GM18498 (cell line): ENCODE results near the gene TRAF3IP1.
A peak's percentile ranks its signal among the peaks of the same experiment; 100 is the strongest.
"Not testable (repeated sequence)": the region's sequence is repeated elsewhere in the genome, so short reads cannot be mapped to it uniquely, and the experiment has no call there.

Experiments used
- ATAC-seq: cut with Tn5 transposase; IDR thresholded peaks from one replicate; pipeline ENCODE4 v1.9.1; 2021; ENCODE audit warnings: mild to moderate bottlenecking, moderate library complexity; ENCODE audit not compliant: unreplicated experiment

Gene TRAF3IP1

DNA sequence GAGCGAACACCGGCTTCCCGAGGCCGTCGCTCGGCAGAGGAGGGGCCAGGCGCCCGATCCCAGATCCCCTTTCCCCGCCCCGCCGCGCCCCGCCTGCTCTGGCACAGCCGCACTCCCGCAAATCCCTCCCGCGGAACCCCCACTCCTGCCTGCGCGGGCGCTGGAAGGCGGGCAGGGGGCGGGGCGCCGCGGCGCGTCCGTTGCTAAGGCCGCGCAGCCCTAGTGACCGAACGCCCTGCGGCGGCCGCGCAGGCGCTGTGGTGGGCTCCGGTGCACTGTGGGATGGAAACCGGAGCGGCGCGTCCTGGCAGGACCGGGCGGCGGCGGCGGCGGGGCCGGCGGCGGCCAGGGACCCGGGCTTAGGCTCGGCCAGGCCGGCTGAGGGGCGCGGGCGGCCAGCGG is at the start of gene TRAF3IP1:
TSS of gene TRAF3IP1 (plus strand) at position 273 of the 402 bp plus-strand sequence. CDS start 145 bp downstream, outside the sequence.
- ATAC-seq, result peak; percentile 98

- no peak for ATAC-seq
Measured at GRCh38 chr2:238270606-238271005, 49.7 kb upstream of the TRAF3IP1 start.

- ATAC-seq, result no peak
Measured at GRCh38 chr2:238271061-238271554, 49.2 kb upstream of the TRAF3IP1 start.

DNA sequence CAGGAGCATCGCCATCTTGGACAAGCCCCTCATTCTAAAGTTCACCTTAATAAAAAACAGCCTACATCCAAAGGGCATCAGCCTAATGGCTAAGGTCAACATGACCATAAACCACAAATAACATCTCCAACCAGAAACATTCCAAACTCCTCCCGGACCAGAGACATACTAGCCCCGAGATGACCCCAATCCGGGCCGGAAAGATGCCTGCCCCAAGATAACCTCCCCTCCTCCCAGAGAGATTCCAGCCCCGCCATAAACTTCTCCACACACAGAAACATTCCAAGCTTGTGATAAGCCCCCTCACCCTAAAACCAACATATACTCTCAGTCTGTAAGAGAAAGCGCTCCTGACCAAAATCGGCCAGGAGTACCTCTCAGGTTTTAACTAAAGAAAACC is 48.6 kb upstream of the TRAF3IP1 start:
- ATAC-seq, result not testable (repeated sequence)

DNA sequence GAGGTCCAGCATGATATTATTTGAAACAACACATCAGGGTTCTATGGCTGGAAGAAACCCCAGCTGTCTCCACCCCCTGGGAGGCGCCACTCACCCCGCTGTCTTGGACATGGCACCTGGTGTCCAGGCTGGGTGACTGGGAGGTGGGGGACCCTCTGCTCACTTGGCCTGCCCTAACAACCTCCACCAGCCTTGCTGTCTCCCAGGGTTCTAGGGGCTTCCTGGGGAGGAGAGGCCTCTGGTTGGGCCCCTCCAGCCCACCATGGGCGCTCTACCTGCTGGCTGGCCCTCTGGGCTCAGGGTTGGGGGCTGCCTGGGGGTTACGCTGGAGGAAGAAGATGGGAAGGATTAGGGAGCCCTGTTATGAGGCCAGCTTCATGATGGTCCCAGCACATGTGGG is 48.2 kb upstream of the TRAF3IP1 start:
- no peak for ATAC-seq

- not testable (repeated sequence) for ATAC-seq
Measured at GRCh38 chr2:238273433-238273832, 46.9 kb upstream of the TRAF3IP1 start.

DNA sequence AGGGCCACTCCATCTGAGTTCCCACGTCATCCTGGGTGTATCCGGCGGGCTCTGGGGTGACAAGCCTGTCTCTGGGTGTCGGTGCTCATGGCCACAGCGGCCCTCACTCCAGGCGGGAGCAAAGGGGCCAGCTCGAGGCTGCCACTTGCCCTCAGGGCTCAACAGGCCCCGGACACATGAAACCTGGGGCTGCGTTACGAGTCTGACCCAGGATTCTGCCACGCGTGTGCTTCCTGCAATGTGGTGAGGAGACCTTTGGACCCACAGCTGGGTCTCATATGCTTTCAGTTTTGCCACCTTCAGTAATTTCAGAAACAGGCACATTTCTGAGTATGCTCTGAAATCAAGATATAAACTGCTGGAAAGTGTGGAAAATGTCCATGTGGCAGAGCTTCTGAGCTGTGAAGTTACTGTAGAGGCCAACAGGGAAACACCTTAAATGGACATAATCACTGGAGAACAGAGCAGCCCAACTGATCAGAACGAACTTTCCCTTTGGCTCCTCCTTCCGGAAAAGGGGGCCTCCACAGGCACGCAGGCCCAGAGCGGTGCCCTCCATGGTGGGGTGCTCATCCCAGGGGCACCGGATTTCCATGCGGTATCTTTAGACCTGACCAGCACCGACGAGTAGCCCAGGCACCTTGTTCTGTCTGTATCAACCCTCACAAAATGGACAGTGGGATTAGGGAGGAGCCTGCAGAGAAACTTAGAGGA is 46.0 kb upstream of the TRAF3IP1 start:
- ATAC-seq, result no peak

DNA sequence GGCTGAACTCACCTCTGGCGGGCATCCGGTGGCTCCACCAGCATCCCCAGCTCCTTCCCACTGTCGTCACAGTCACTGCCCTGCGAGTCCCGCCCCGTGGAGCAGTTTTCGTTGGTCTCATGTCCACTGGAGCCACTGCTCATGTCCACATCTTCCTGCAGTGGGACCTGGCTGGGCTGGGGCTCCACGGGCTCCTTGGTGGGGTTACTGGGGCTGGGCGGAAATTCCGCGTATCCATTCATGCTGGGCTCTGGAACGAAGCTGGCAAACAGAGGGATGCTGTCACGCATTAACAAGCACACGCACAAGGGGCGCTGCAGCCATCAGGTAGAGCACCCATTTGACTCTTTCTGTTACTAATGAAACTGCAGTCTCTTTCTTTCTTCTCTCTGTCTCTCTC is 42.6 kb upstream of the TRAF3IP1 start:
- ATAC-seq, result no peak

DNA sequence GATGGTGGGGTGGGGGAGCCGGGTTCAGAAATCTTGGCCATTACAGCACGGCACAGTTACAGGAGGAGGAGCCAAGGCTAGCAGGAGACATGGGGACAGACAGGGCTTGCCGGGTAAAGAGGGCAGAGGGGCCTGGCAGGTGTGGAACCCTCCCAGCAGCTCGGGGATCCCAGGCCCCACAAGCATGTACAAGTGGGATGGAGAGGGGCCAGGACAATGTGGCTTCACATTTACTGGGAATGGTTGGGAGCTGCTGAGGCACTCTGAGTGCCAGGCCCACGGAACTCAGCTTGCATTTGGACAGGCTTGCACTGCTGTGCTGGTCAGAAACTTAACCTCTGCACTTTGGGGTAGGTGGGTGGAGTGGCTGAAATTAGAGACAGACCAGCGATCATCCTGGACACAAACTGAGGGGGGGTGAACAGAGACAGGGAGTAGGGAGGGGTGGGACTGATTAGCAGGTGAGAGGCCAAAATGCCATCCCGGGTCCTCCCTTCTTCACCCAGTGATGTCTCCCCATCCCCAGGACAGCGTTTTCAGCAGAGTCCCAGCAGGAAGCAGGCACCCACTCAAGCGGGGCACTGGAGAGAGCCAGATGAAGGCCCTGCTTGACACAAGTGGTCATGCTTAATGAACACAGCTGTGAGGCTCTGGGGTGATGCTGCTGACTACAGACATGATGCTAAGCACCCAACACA is 41.5 kb upstream of the TRAF3IP1 start:
- no peak for ATAC-seq

DNA sequence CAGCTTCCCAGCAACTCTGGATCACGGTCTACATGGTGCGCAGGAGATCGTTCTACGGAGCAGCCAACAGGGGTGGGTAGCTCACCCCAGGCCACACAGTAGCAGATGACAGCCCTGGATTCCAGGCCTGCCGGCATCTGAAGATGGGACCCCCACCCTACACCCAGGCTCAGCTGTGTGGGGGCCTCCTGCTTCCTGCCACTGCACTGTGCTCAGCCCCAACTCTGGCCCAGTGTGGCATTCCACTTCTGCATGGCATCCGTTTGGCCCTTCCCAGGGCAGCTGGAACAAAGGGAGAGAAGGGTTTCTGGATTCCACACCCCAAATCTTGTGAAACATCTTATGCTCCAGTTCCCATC is 41.0 kb upstream of the TRAF3IP1 start:
- no peak for ATAC-seq

DNA sequence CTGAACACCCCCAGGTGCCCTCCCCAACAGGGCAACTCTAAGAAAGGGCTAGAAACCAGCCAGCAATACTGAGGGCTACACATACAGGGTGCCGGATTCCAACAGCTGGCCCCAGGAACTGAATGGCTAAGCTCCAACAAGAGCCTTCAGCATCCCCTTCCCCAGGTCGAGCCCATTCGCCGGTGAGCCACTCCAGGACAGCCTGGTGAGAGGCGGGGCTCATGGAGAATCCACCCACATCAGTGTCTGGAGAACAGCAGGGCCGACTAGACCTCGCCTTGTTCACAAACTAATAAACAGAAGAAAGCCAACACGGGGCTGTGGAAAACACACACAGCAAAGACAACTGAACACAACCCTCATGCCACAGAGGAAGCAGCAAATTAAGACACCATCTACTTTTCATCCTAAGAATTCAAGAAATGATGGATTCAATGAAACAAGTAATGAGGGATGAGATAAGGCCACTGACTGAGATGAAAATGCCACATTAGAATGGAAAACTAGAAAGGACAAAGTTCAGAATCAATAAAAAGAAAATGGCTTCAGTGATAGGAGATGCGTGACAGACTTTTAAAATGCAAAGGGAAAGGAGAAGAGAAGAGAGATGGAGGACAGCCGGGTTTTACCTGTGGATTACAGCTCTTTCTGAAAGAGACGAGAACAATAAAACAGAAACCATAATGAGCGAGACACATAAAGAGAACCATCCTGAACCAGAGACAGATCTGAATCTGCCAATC is 40.1 kb upstream of the TRAF3IP1 start:
- no peak for ATAC-seq

DNA sequence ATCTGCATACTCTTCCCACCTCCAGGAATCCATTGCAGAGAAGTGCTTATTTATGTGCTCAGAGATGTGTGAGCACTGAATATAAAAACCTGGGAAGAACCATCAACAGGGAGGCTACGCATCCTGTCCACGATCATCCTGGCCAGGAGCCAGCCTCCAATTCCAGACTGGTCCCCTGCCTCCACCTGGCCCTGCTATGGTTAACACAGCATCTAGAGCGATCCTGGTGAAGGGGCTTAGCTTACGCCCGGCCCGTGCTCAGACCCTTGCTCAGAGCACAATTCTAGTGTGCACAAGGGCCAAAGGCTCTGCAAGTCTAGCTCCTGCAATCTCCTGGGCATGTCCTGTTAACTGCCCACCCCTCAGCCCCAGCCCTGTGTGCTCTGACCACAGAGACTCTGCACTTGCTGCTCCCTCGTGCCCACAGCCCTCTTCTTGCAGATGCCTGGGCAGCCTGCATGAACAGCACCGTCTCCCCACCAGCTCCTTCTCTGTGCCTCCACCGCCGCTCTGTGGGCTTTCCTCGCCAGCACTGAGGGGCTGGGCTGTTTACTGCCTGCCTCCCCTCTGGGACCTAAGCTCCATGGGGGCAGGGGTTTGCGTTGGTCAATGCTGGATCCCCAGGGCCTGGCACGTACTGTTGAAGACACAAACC is 38.4 kb upstream of the TRAF3IP1 start:
- ATAC-seq, result no peak

- ATAC-seq, result no peak
Measured at GRCh38 chr2:238282861-238283738, 37.2 kb upstream of the TRAF3IP1 start.

DNA sequence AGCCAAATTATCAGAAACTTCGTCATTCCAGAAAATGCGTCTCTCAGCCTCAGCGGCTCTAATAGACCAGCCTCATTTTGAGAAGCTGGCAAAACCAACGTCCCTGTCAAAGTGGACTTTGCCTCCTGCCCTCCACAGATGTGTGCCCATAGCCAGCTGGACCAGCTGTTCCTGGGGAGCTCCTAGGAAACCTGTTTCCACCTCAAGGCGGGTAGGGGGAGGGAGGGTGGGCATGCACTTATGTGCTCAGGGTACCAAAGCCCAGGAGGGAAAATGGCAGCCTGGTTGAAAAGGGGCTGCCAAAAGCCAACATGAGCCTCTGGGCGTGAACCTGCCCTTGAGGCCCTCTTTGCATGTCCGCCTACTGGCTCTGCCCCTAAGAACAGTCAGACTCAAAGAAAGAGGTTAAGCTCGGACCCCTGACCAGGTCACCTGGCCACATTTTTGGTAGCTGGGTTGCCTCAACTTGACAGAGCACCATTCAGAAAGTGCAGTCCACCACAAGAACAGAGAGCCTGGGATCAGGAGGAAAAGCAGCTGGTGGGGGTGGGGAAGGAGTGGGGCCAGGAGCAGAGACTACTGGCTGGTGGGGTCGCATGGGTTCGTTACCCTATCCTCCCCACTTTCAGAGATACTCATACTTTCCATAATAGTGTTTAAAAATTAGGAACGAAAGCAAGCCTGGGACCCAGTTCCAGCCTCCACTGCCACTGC is 35.4 kb upstream of the TRAF3IP1 start:
- ATAC-seq, result no peak

- no peak for ATAC-seq
Measured at GRCh38 chr2:238285653-238286082, 34.6 kb upstream of the TRAF3IP1 start.

DNA sequence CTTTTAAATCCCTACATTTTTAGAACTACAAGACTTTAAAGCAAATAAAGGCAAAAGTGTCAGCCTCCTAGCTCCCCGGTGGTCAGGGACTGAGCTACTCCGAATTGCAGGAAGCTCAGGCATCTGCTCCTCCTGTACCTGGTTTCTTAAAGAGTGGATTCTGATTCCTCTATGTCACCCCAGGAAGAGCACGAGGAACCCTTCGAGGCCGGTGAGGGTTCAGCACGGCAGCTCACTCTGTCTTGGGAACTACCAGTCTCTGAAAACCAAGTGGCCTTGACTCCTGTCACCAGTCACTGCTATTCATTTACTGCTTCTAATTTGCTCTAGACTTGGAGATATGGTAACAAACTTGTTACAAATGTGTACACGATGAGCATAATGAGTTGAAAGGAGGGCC is 34.2 kb upstream of the TRAF3IP1 start:
- no peak for ATAC-seq

- no peak for ATAC-seq
Measured at GRCh38 chr2:238286551-238286950, 33.8 kb upstream of the TRAF3IP1 start.

DNA sequence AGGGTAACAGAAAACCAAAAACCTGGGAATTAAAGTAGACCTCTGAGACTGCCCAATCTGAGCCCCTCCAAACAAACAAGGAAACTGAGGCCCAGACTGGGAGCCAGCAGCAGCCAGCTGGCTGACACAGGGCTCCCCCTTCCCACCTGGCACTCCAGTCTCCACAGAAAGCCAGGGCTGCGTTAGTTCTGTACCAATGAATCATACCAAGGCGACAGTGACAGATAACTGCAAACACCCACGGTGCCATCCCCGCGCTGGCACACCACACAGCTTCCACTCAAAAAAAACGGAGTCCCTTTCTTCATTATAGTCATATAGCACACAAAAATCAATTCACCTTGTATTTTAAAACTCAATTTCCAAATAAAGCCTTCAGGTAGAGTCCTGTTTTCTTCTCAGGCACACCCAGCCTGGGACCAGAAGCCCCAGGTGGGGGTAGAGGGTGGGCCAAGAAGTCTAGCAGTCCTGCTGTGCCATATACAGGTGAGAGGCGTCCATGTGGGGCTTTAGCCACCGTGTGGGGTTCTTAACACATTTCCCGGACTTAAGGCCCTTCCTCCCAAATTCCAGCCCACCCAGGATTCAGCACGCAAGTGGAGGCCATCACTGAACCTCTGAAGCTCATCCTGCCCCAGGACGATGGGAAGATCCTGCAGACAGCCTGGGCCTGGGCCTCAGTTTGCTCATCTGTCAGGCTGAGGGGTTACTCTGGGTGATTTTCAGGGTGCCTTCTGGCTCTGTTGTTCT is 33.2 kb upstream of the TRAF3IP1 start:
- ATAC-seq, result no peak
